Osteoblast (primary cell): ENCODE measurements around the gene LPA. TPM values are rescaled to one million over a fixed set of nuclear protein-coding genes. Genes with fewer than 3 reads are reported as not detected.

ENCODE experiments used
- DNase-seq: peaks from one replicate; pipeline ENCODE4 v3.0.0; 2011; ENCODE audit warnings: low spot score, mixed read lengths; ENCODE audit not compliant: insufficient read length; ENCODE audit errors: missing footprints
- H2AFZ ChIP-seq: 2 replicates; pipeline ENCODE4 v1.6.0; 2011; ENCODE audit warnings: mild to moderate bottlenecking, low read length
- H3K27ac ChIP-seq: 2 replicates; pipeline ENCODE4 v1.5.1; 2011; ENCODE audit warnings: mild to moderate bottlenecking, low read depth, low read length, moderate library complexity
- H3K27me3 ChIP-seq: 2 replicates; pipeline ENCODE4 v1.6.0; 2012; ENCODE audit warnings: mild to moderate bottlenecking, control low read depth, inconsistent platforms, low read length, moderate library complexity; ENCODE audit not compliant: insufficient read depth
- H3K36me3 ChIP-seq: 2 replicates; pipeline ENCODE4 v1.5.1; 2011; ENCODE audit warnings: mild to moderate bottlenecking, low read length, control low read depth, moderate library complexity; ENCODE audit not compliant: insufficient read depth
- H3K4me1 ChIP-seq: 2 replicates; pipeline ENCODE4 v1.5.1; 2011; ENCODE audit warnings: mild to moderate bottlenecking, low read length, control low read depth, moderate library complexity; ENCODE audit not compliant: insufficient read depth
- H3K4me2 ChIP-seq: 2 replicates; pipeline ENCODE4 v1.6.0; 2011; ENCODE audit warnings: mild to moderate bottlenecking, low read length; ENCODE audit not compliant: insufficient read depth
- H3K4me3 ChIP-seq: fragments of 200-600 bp; sonication (generic); 3 replicates; pipeline ENCODE4 v1.5.1; 2012; ENCODE audit warnings: mild to moderate bottlenecking, low read length, inconsistent platforms; ENCODE audit not compliant: insufficient read depth
- H3K79me2 ChIP-seq: 2 replicates; pipeline ENCODE4 v1.6.0; 2012; ENCODE audit warnings: mild to moderate bottlenecking, low read length, control low read depth, inconsistent platforms; ENCODE audit not compliant: insufficient read depth
- H3K9me3 ChIP-seq: 2 replicates; pipeline ENCODE4 v1.5.1; 2011; ENCODE audit warnings: low read depth, low read length, control low read depth
- H4K20me1 ChIP-seq: 2 replicates; pipeline ENCODE4 v1.6.0; 2012; ENCODE audit warnings: mild to moderate bottlenecking, low read length, control low read depth; ENCODE audit not compliant: insufficient read depth
- CTCF ChIP-seq: IDR thresholded peaks from 2 replicates; pipeline ENCODE4 v1.5.1; 2011; ENCODE audit warnings: mild to moderate bottlenecking, low read depth, low read length, moderate library complexity; ENCODE audit errors: extremely low read depth
- total RNA-seq: library from RNA; depleted of rRNA; stranded (reverse); fragments of >200 nt; gene quantifications from 2 replicates; pipeline ENCODE4 v1.2.3, GENCODE V29; 2012

The LPA gene
- total RNA-seq, 1 donor, result not detected

GRCh38 chr6:160544802-160545201 lies 119.3 kb downstream of the LPA start:
- Histone ChIP-seq H3K4me1 (no peaks in the 10 kb centered on the region), H3K4me2 (no peak overlapping the region), H3K27me3 (no peaks in the 10 kb centered on the region), H3K36me3 (no peaks in the 10 kb centered on the region), H2AFZ (no peak overlapping the region), H3K27ac (no peak overlapping the region), H4K20me1 (no peaks in the 10 kb centered on the region), H3K9me3 (no peaks in the 10 kb centered on the region), H3K79me2 (no peaks in the 10 kb centered on the region), H3K4me3 (no peak overlapping the region)
- no peak for TF ChIP-seq CTCF
- DNase-seq, result no peak

GRCh38 chr6:160535270-160535669 lies 128.8 kb downstream of the LPA start:
- no peak overlapping the region for H3K27ac ChIP-seq
- H3K4me2 ChIP-seq, result no peak overlapping the region
- no peak for DNase-seq
- no peaks in the 10 kb centered on the region for H4K20me1 ChIP-seq
- no peaks in the 10 kb centered on the region for H3K79me2 ChIP-seq
- no peaks in the 10 kb centered on the region for H3K36me3 ChIP-seq
- H3K4me1 ChIP-seq, result peaks cover 2% of the 10 kb centered on the region
- TF ChIP-seq CTCF, result no peak
- H3K27me3 ChIP-seq, result no peaks in the 10 kb centered on the region
- no peaks in the 10 kb centered on the region for H3K9me3 ChIP-seq
- H2AFZ ChIP-seq, result no peak overlapping the region
- no peak overlapping the region for H3K4me3 ChIP-seq

GRCh38 chr6:160534050-160534696 lies 129.9 kb downstream of the LPA start:
- no peak for DNase-seq
- Histone ChIP-seq H3K27me3 (no peaks in the 10 kb centered on the region), H3K4me1 (peaks cover 2% of the 10 kb centered on the region), H3K79me2 (no peaks in the 10 kb centered on the region), H3K36me3 (no peaks in the 10 kb centered on the region), H3K9me3 (no peaks in the 10 kb centered on the region), H2AFZ (peak overlapping the region; percentile 76), H3K4me3 (peak overlapping the region; percentile 60), H3K4me2 (peak overlapping the region; percentile 84), H4K20me1 (no peaks in the 10 kb centered on the region), H3K27ac (no peak overlapping the region)
- TF ChIP-seq CTCF, result peak; percentile 86

GRCh38 chr6:160532315-160532714 lies 131.8 kb downstream of the LPA start:
- H3K4me3 ChIP-seq, result no peak overlapping the region
- no peak overlapping the region for H2AFZ ChIP-seq
- no peaks in the 10 kb centered on the region for H3K27me3 ChIP-seq
- H3K36me3 ChIP-seq, result no peaks in the 10 kb centered on the region
- H3K79me2 ChIP-seq, result no peaks in the 10 kb centered on the region
- no peak overlapping the region for H3K4me2 ChIP-seq
- H3K9me3 ChIP-seq, result no peaks in the 10 kb centered on the region
- DNase-seq, result no peak
- no peak overlapping the region for H3K27ac ChIP-seq
- peaks cover 2% of the 10 kb centered on the region for H3K4me1 ChIP-seq
- H4K20me1 ChIP-seq, result no peaks in the 10 kb centered on the region
- TF ChIP-seq CTCF, result no peak
